ENCODE results near the gene NDNF. TPM values are rescaled to one million over a fixed set of nuclear protein-coding genes. Genes with fewer than 3 reads are reported as not detected.

NDNF gene
- total and polyA plus RNA-seq, 2 donors (not counting 1 experiment from before 2014, with no cell fraction given), result not detected

DNA sequence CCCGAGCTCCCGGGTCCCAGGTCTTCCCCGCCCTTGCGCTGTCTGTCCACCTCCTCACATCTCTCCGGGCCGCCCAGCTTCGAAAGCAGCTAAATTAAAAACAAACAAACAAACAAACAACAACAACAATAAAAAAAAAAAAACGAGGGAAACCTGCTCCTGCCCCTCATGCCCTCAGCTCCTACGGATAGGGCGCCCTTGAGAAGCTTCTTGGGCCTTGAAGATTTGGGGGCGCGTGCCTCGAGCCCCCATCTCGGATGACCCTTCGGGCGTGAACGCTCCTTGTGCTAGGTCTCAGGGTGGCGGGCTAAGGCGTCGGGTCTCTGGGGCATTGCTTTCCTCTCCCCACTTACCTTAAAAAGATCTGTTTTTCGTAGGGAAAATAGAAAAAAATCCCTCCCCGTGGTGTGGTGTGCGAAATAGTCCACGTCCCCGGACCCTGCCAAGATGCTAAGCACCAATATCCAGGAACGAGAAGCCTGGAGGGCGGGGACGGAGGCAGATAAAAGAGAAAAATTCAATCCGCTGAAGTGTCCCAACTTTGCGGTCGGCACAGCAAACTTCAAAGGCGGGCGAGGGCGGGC lies 603 bp downstream of the NDNF start:
- no peaks in the 10 kb centered on the region for H3K9me3 Mint-ChIP-seq (ENCODE audit: insufficient read depth)
- Histone ChIP-seq H3K9ac (ENCODE audit: low read length) (no peak overlapping the region), H2AFZ (ENCODE audit: insufficient read depth, low read depth, low read length, poor library complexity, severe bottlenecking) (peak overlapping the region; percentile 46), H3K4me2 (replicated peaks; ENCODE audit: low read depth, low read length, poor library complexity, severe bottlenecking) (peak overlapping the region; percentile 50), H4K20me1 (ENCODE audit: control insufficient read depth, insufficient read depth, low read length, poor library complexity, severe bottlenecking) (no peaks in the 10 kb centered on the region), H3K4me1 (ENCODE audit: control insufficient read depth in 2 of 2, insufficient read depth in 2 of 2, low read length in 2 of 2) (peaks cover 18% of the 10 kb centered on the region in 2 donors), H3K27ac (ENCODE audit: low read length in 2 of 2) (no peak overlapping the region), H3K4me3 (ENCODE audit: control extremely low read depth in 1 of 5, extremely low read depth in 1 of 5, insufficient read depth in 1 of 5, low read depth in 2 of 5, low read length in 4 of 5) (no peak overlapping the region), H3K27me3 (replicated peaks in 1 of 4; ENCODE audit: control extremely low read depth in 1 of 4, control insufficient read depth in 3 of 4, insufficient read depth in 4 of 4, low read length in 3 of 4) (peaks cover 0 to 41% (median 36%) of the 10 kb centered on the region in 4 experiments), H3K9me3 (ENCODE audit: control extremely low read depth in 1 of 3, control insufficient read depth in 2 of 3, insufficient read depth in 1 of 3, low read length in 2 of 3) (peaks cover 0 to 13% (median 0%) of the 10 kb centered on the region in 3 donors), H3K79me2 (ENCODE audit: control insufficient read depth, insufficient read depth, low read length) (no peaks in the 10 kb centered on the region), H3K36me3 (replicated peaks in 1 of 2; ENCODE audit: control extremely low read depth in 1 of 2, control insufficient read depth in 1 of 2, extremely low read depth in 1 of 2, insufficient read depth in 2 of 2, low read length in 1 of 2) (no peaks in the 10 kb centered on the region)
- H3K27me3 Mint-ChIP-seq, result peaks cover 56% of the 10 kb centered on the region
- intact Hi-C loops (cut with micrococcal nuclease), result no loop called here
- no peak for DNase-seq
- no peak overlapping the region for H3K27ac Mint-ChIP-seq
- no peak for ATAC-seq (ENCODE audit: low read depth)
- peak overlapping the region; percentile 26 for H3K4me3 Mint-ChIP-seq
- WGBS (ENCODE audit: insufficient coverage), result 6% methylated on average over 25 of the region's 34 CpGs
- TF ChIP-seq, protein P1, sequence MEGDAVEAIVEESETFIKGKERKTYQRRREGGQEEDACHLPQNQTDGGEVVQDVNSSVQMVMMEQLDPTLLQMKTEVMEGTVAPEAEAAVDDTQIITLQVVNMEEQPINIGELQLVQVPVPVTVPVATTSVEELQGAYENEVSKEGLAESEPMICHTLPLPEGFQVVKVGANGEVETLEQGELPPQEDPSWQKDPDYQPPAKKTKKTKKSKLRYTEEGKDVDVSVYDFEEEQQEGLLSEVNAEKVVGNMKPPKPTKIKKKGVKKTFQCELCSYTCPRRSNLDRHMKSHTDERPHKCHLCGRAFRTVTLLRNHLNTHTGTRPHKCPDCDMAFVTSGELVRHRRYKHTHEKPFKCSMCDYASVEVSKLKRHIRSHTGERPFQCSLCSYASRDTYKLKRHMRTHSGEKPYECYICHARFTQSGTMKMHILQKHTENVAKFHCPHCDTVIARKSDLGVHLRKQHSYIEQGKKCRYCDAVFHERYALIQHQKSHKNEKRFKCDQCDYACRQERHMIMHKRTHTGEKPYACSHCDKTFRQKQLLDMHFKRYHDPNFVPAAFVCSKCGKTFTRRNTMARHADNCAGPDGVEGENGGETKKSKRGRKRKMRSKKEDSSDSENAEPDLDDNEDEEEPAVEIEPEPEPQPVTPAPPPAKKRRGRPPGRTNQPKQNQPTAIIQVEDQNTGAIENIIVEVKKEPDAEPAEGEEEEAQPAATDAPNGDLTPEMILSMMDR (IDR thresholded peaks at IDR 0.05), result no peak
- TF ChIP-seq EZH2 (IDR thresholded peaks at IDR 0.05; ENCODE audit: borderline replicate concordance, insufficient read depth, low read depth, low read length, poor library complexity, severe bottlenecking), result no peak
- ChIA-PET CTCF (no interaction called here), POLR2A (no interaction called here)
- H3K4me1 Mint-ChIP-seq, result peaks cover 13% of the 10 kb centered on the region
